ENCODE measurements around the gene C4B.
"Not testable (repeated sequence)": the region's sequence is repeated elsewhere in the genome, so short reads cannot be mapped to it uniquely, and the experiment has no call there.

The C4B gene

GRCh38 chr6:32014547-32014946 lies at the start of gene C4B:
Gene C4B, plus strand, starts transcription at chr6:32014795. Its CDS starts 51 bp downstream, at chr6:32014846.
- DNase-seq (ENCODE audit: low read depth): not testable (repeated sequence)

- no peak for DNase-seq (ENCODE audit: low read depth)
These were observed 48.9 kb upstream of the C4B start for GRCh38 chr6:31965700-31966099.

- DNase-seq (ENCODE audit: low read depth): no peak
These were observed 48.1 kb upstream of the C4B start for GRCh38 chr6:31966506-31966905.

- no peak for DNase-seq (ENCODE audit: low read depth)
These were observed 47.3 kb upstream of the C4B start for GRCh38 chr6:31966997-31967925.

GRCh38 chr6:31967926-31968320 lies 46.7 kb upstream of the C4B start:
- DNase-seq (ENCODE audit: low read depth): no peak

- no peak for DNase-seq (ENCODE audit: low read depth)
These were observed 46.3 kb upstream of the C4B start for GRCh38 chr6:31968326-31968725.

GRCh38 chr6:31968791-31969711 lies 45.5 kb upstream of the C4B start:
- DNase-seq (ENCODE audit: low read depth): no peak

GRCh38 chr6:31969712-31970603 lies 44.6 kb upstream of the C4B start:
- DNase-seq (ENCODE audit: low read depth): peak; percentile 25

- DNase-seq (ENCODE audit: low read depth): no peak
These were observed 43.9 kb upstream of the C4B start for GRCh38 chr6:31970604-31971271.

GRCh38 chr6:31971279-31971992 lies 43.2 kb upstream of the C4B start:
- DNase-seq (ENCODE audit: low read depth): no peak

- DNase-seq (ENCODE audit: low read depth): peak; percentile 99
These were observed 42.4 kb upstream of the C4B start, which contains the start of gene DXO for GRCh38 chr6:31971993-31972708. Gene DXO, minus strand, starts transcription at chr6:31972138. Its CDS starts 463 bp downstream, at chr6:31971675.

GRCh38 chr6:31972709-31973350 lies 41.8 kb upstream of the C4B start:
- peak; percentile 67 for DNase-seq (ENCODE audit: low read depth)

GRCh38 chr6:31976065-31976464 lies 38.5 kb upstream of the C4B start:
- not testable (repeated sequence) for DNase-seq (ENCODE audit: low read depth)

- DNase-seq (ENCODE audit: low read depth): no peak
These were observed 36.7 kb upstream of the C4B start for GRCh38 chr6:31977816-31978431.

- DNase-seq (ENCODE audit: low read depth): no peak
These were observed 35.8 kb upstream of the C4B start for GRCh38 chr6:31978831-31979230.

- no peak for DNase-seq (ENCODE audit: low read depth)
These were observed 35.2 kb upstream of the C4B start for GRCh38 chr6:31979238-31979898.

GRCh38 chr6:31980195-31980876 lies 34.3 kb upstream of the C4B start:
- not testable (repeated sequence) for DNase-seq (ENCODE audit: low read depth)
